GM23338 (cell line): ENCODE data around the gene TMPRSS13. TPM values are rescaled to one million over a fixed set of nuclear protein-coding genes. Genes with fewer than 3 reads are reported as not detected.

Experiments
- ATAC-seq: fragments of 200-7000 bp; cut with Tn5 transposase; 3 replicates; pipeline ENCODE4 v1.9.1; 2020
- DNase-seq: peaks from one replicate; pipeline ENCODE4 v3.0.0-alpha.2; 2015; ENCODE audit warnings: low spot score
- H2AFZ ChIP-seq: fragments of 200-600 bp; sonication (generic); 2 replicates; pipeline ENCODE4 v1.8.0; 2016; ENCODE audit warnings: antibody characterized with exemption, mild to moderate bottlenecking, moderate library complexity
- H3F3A ChIP-seq: fragments of 200-600 bp; sonication (generic); replicated peaks from 2 replicates; pipeline ENCODE4 v1.8.0; 2017; ENCODE audit warnings: antibody characterized with exemption, mixed run types, low read depth
- H3K27ac ChIP-seq: fragments of 200-600 bp; sonication (generic); 2 replicates; pipeline ENCODE4 v1.6.1; 2016; ENCODE audit warnings: low read depth
- H3K27me3 ChIP-seq: fragments of 200-600 bp; sonication (generic); 2 replicates; pipeline ENCODE4 v1.8.0; 2016; ENCODE audit warnings: mild to moderate bottlenecking, mixed run types, moderate library complexity; ENCODE audit not compliant: insufficient read depth
- H3K36me3 ChIP-seq: fragments of 200-600 bp; sonication (generic); 2 replicates; pipeline ENCODE4 v1.8.0; 2016; ENCODE audit warnings: mild to moderate bottlenecking; ENCODE audit not compliant: insufficient read depth
- H3K4me1 ChIP-seq: fragments of 200-600 bp; sonication (generic); 2 replicates; pipeline ENCODE4 v1.8.0; 2016; ENCODE audit warnings: mild to moderate bottlenecking, moderate library complexity; ENCODE audit not compliant: insufficient read depth
- H3K4me2 ChIP-seq: fragments of 200-600 bp; sonication (generic); 2 replicates; pipeline ENCODE4 v1.7.1; 2017; ENCODE audit warnings: mixed run types
- H3K4me3 ChIP-seq: fragments of 200-600 bp; sonication (generic); 2 replicates; pipeline ENCODE4 v1.6.1; 2016; ENCODE audit warnings: mixed run types
- H3K79me2 ChIP-seq: fragments of 200-600 bp; sonication (generic); replicated peaks from 2 replicates; pipeline ENCODE4 v1.8.0; 2017; ENCODE audit warnings: mild to moderate bottlenecking; ENCODE audit not compliant: insufficient read depth
- H3K9me2 ChIP-seq: fragments of 200-600 bp; sonication (generic); 2 replicates; pipeline ENCODE4 v1.8.0; 2017; ENCODE audit not compliant: insufficient read depth
- H4K20me1 ChIP-seq: fragments of 200-600 bp; sonication (generic); replicated peaks from 2 replicates; pipeline ENCODE4 v1.8.0; 2017; ENCODE audit warnings: mild to moderate bottlenecking; ENCODE audit not compliant: insufficient read depth
- H3K27ac Mint-ChIP-seq: 2 replicates; pipeline ENCODE4 v1.8.0; 2020; ENCODE audit warnings: inconsistent platforms, mild to moderate bottlenecking, moderate library complexity, mixed read lengths
- H3K27me3 Mint-ChIP-seq: 3 replicates; pipeline ENCODE4 v1.8.0; 2022; ENCODE audit warnings: low read depth, mild to moderate bottlenecking, moderate library complexity, mixed read lengths, inconsistent platforms; ENCODE audit not compliant: insufficient read depth, poor library complexity
- H3K36me3 Mint-ChIP-seq: 3 replicates; pipeline ENCODE4 v1.8.0; 2021; ENCODE audit warnings: low read depth, mild to moderate bottlenecking, inconsistent platforms, moderate library complexity, mixed read lengths
- H3K4me1 Mint-ChIP-seq: 3 replicates; pipeline ENCODE4 v1.8.0; 2020; ENCODE audit warnings: mild to moderate bottlenecking, inconsistent platforms, mixed read lengths
- H3K4me3 Mint-ChIP-seq: 3 replicates; pipeline ENCODE4 v1.8.0; 2021; ENCODE audit warnings: moderate library complexity, mild to moderate bottlenecking, inconsistent platforms, mixed read lengths
- H3K9me3 Mint-ChIP-seq: 3 replicates; pipeline ENCODE4 v1.8.0; 2020; ENCODE audit warnings: moderate library complexity, mild to moderate bottlenecking, inconsistent platforms, mixed read lengths
- CREB1 ChIP-seq: fragments of 250-450 bp; sonication (Bioruptor Pico); IDR thresholded peaks from 2 replicates; pipeline ENCODE4 v1.5.0; 2020; ENCODE audit warnings: low read depth, mild to moderate bottlenecking, moderate library complexity
- EZH2 ChIP-seq: fragments of 200-600 bp; sonication (generic); IDR thresholded peaks from one replicate; pipeline ENCODE4 v1.8.0; 2017; ENCODE audit warnings: antibody characterized with exemption, mild to moderate bottlenecking, low read depth; ENCODE audit not compliant: unreplicated experiment
- EZH2phosphoT487 ChIP-seq: fragments of 200-600 bp; sonication (generic); IDR thresholded peaks from one replicate; pipeline ENCODE4 v1.8.1; 2018; ENCODE audit warnings: antibody characterized with exemption; ENCODE audit not compliant: unreplicated experiment
- JUNB ChIP-seq: IDR thresholded peaks from one replicate; pipeline ENCODE4 v1.6.1; 2016; ENCODE audit warnings: antibody characterized with exemption; ENCODE audit not compliant: unreplicated experiment
- NANOG ChIP-seq: IDR thresholded peaks from 2 replicates; pipeline ENCODE4 v1.6.1; 2016; ENCODE audit warnings: antibody characterized with exemption, borderline replicate concordance
- POLR2AphosphoS5 ChIP-seq: IDR thresholded peaks from 2 replicates; pipeline ENCODE4 v1.6.1; 2016; ENCODE audit warnings: antibody characterized with exemption, low read depth
- STAT1 ChIP-seq: IDR thresholded peaks from one replicate; pipeline ENCODE4 v1.6.1; 2016; ENCODE audit warnings: antibody characterized with exemption; ENCODE audit not compliant: unreplicated experiment
- ZNF114 ChIP-seq: fragments of 250-450 bp; sonication (Bioruptor Pico); IDR thresholded peaks from 2 replicates; pipeline ENCODE4 v1.5.0; 2020; ENCODE audit warnings: mild to moderate bottlenecking, moderate library complexity
- ZNF331 ChIP-seq: fragments of 250-450 bp; sonication (Bioruptor Pico); IDR thresholded peaks from 2 replicates; pipeline ENCODE4 v1.5.0; 2020; ENCODE audit warnings: low read depth, mild to moderate bottlenecking, moderate library complexity
- polyA plus RNA-seq: library from polyadenylated mRNA; unstranded; fragments of >200 nt; fragmentation: Nextera tagmentation; extraction: Ambion mirVana; gene quantifications from 2 replicates; pipeline ENCODE4 v1.2.1, GENCODE V29; 2016
- total RNA-seq: library from RNA; depleted of rRNA; stranded (reverse); fragments of >200 nt; shearing (Covaris generic); gene quantifications from 2 replicates; pipeline ENCODE4 v1.2.3, GENCODE V29; 2014
- TF ChIP-seq, protein P1 (sequence below): fragments of 250-450 bp; sonication (Bioruptor Pico); IDR thresholded peaks from 2 replicates; pipeline ENCODE4 v1.5.0; 2020; ENCODE audit warnings: mild to moderate bottlenecking, moderate library complexity
- TF ChIP-seq, protein P2 (sequence below): IDR thresholded peaks from 2 replicates; pipeline ENCODE4 v1.6.1; 2016; ENCODE audit warnings: antibody characterized with exemption
- TF ChIP-seq, protein P3 (sequence below), 2 experiments: fragments of 200-600 bp in 1 of 2; sonication (generic) in 1 of 2; conservative IDR thresholded peaks; 2 replicates each; pipeline versions ENCODE4 v1.5.1 to v1.6.1; 2016 to 2017; ENCODE audit warnings: antibody characterized with exemption in 2 of 2, low read depth in 2 of 2, mild to moderate bottlenecking in 2 of 2, moderate library complexity in 1 of 2
- TF ChIP-seq, protein P4 (sequence below): IDR thresholded peaks from one replicate; pipeline ENCODE4 v1.6.1; 2018; ENCODE audit warnings: antibody characterized with exemption; ENCODE audit not compliant: unreplicated experiment

TMPRSS13 gene
- total and polyA plus RNA-seq, 2 experiments from 2014 or later = 0.31 TPM; not detected in 1

DNA sequence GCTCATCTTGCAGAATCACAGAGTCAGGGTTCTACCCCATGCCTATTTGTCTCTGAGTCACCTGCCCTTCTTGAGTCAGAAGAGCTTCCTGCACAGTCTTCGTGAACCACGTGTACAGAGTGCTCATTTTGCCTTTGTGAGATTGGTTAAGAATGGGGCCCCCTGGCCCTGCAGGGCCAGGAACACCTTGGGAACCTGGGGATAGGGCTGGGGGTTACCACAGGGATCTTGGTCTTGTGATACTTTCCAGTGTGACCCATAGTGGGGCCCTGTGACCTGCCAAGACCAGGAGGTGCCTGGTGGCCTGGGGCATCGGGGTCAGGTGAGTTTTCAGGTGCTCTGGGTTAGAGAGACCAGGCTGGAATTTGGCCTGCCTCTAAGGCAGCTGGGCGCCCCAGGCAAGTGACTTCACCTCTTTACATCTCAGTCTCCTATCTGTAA lies 9.4 kb downstream of the TMPRSS13 start (continued):
- TF ChIP-seq EZH2phosphoT487 (no peak), POLR2AphosphoS5 (no peak), EZH2 (no peak), NANOG (no peak)

DNA sequence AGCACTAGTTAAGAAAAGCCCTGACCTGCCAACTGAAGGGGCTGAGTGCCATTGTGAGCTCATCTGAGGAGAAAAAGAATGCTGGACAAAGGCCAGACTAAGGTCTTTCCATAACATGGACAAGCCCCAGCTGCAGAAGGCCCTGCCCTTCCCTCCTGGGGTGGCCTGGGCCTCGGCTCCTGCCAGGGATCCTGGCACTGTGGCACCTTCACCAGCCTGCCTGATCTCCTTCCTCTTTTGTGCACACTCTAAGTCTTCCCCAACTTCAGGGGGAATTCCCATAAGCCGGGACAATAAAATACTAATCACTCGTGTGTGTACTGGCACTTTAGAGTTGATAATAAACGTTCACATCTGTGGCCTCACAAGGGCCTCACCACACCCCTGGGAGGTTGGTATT lies 9.9 kb downstream of the TMPRSS13 start:
- Mint-ChIP-seq H3K9me3 (no peaks in the 10 kb centered on the region), H3K36me3 (no peaks in the 10 kb centered on the region), H3K27me3 (peaks cover 10% of the 10 kb centered on the region), H3K4me1 (peaks cover 8% of the 10 kb centered on the region), H3K4me3 (no peak overlapping the region), H3K27ac (no peak overlapping the region)
- no peaks in the 10 kb centered on the region for H3K4me1 ChIP-seq
- no peaks in the 10 kb centered on the region for H3K36me3 ChIP-seq
- DNase-seq (no peak), ATAC-seq (no peak)
- no peak overlapping the region for H3K4me2 ChIP-seq
- no peak overlapping the region for H3K27ac ChIP-seq
- no peaks in the 10 kb centered on the region for H3K27me3 ChIP-seq
- H4K20me1 ChIP-seq = no peaks in the 10 kb centered on the region
- H3F3A ChIP-seq = no peaks in the 10 kb centered on the region
- H3K4me3 ChIP-seq = no peak overlapping the region
- H3K9me2 ChIP-seq = no peaks in the 10 kb centered on the region
- no peak overlapping the region for H2AFZ ChIP-seq
- H3K79me2 ChIP-seq = no peaks in the 10 kb centered on the region
- TF ChIP-seq ZNF114 (CRISPR knock-in tag) = no peak
- TF ChIP-seq, protein P1, sequence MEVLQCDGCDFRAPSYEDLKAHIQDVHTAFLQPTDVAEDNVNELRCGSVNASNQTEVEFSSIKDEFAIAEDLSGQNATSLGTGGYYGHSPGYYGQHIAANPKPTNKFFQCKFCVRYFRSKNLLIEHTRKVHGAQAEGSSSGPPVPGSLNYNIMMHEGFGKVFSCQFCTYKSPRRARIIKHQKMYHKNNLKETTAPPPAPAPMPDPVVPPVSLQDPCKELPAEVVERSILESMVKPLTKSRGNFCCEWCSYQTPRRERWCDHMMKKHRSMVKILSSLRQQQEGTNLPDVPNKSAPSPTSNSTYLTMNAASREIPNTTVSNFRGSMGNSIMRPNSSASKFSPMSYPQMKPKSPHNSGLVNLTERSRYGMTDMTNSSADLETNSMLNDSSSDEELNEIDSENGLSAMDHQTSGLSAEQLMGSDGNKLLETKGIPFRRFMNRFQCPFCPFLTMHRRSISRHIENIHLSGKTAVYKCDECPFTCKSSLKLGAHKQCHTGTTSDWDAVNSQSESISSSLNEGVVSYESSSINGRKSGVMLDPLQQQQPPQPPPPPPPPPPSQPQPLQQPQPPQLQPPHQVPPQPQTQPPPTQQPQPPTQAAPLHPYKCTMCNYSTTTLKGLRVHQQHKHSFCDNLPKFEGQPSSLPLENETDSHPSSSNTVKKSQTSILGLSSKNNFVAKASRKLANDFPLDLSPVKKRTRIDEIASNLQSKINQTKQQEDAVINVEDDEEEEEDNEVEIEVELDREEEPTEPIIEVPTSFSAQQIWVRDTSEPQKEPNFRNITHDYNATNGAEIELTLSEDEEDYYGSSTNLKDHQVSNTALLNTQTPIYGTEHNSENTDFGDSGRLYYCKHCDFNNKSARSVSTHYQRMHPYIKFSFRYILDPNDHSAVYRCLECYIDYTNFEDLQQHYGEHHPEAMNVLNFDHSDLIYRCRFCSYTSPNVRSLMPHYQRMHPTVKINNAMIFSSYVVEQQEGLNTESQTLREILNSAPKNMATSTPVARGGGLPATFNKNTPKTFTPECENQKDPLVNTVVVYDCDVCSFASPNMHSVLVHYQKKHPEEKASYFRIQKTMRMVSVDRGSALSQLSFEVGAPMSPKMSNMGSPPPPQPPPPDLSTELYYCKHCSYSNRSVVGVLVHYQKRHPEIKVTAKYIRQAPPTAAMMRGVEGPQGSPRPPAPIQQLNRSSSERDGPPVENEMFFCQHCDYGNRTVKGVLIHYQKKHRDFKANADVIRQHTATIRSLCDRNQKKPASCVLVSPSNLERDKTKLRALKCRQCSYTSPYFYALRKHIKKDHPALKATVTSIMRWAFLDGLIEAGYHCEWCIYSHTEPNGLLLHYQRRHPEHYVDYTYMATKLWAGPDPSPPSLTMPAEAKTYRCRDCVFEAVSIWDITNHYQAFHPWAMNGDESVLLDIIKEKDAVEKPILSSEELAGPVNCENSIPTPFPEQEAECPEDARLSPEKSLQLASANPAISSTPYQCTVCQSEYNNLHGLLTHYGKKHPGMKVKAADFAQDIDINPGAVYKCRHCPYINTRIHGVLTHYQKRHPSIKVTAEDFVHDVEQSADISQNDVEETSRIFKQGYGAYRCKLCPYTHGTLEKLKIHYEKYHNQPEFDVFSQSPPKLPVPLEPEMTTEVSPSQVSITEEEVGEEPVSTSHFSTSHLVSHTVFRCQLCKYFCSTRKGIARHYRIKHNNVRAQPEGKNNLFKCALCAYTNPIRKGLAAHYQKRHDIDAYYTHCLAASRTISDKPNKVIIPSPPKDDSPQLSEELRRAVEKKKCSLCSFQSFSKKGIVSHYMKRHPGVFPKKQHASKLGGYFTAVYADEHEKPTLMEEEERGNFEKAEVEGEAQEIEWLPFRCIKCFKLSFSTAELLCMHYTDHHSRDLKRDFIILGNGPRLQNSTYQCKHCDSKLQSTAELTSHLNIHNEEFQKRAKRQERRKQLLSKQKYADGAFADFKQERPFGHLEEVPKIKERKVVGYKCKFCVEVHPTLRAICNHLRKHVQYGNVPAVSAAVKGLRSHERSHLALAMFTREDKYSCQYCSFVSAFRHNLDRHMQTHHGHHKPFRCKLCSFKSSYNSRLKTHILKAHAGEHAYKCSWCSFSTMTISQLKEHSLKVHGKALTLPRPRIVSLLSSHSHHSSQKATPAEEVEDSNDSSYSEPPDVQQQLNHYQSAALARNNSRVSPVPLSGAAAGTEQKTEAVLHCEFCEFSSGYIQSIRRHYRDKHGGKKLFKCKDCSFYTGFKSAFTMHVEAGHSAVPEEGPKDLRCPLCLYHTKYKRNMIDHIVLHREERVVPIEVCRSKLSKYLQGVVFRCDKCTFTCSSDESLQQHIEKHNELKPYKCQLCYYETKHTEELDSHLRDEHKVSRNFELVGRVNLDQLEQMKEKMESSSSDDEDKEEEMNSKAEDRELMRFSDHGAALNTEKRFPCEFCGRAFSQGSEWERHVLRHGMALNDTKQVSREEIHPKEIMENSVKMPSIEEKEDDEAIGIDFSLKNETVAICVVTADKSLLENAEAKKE (CRISPR knock-in tag) = no peak
- no peak for TF ChIP-seq EZH2
- no peak for TF ChIP-seq STAT1
- no peak for TF ChIP-seq NANOG
- TF ChIP-seq CREB1 (CRISPR knock-in tag) = no peak
- TF ChIP-seq, protein P2, sequence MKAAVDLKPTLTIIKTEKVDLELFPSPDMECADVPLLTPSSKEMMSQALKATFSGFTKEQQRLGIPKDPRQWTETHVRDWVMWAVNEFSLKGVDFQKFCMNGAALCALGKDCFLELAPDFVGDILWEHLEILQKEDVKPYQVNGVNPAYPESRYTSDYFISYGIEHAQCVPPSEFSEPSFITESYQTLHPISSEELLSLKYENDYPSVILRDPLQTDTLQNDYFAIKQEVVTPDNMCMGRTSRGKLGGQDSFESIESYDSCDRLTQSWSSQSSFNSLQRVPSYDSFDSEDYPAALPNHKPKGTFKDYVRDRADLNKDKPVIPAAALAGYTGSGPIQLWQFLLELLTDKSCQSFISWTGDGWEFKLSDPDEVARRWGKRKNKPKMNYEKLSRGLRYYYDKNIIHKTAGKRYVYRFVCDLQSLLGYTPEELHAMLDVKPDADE = no peak
- TF ChIP-seq POLR2AphosphoS5 = no peak
- TF ChIP-seq, protein P3, sequence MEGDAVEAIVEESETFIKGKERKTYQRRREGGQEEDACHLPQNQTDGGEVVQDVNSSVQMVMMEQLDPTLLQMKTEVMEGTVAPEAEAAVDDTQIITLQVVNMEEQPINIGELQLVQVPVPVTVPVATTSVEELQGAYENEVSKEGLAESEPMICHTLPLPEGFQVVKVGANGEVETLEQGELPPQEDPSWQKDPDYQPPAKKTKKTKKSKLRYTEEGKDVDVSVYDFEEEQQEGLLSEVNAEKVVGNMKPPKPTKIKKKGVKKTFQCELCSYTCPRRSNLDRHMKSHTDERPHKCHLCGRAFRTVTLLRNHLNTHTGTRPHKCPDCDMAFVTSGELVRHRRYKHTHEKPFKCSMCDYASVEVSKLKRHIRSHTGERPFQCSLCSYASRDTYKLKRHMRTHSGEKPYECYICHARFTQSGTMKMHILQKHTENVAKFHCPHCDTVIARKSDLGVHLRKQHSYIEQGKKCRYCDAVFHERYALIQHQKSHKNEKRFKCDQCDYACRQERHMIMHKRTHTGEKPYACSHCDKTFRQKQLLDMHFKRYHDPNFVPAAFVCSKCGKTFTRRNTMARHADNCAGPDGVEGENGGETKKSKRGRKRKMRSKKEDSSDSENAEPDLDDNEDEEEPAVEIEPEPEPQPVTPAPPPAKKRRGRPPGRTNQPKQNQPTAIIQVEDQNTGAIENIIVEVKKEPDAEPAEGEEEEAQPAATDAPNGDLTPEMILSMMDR (conservative IDR thresholded peaks at IDR 0.05; ENCODE audit: low read depth in 2 of 2) = no peak
- TF ChIP-seq, protein P4, sequence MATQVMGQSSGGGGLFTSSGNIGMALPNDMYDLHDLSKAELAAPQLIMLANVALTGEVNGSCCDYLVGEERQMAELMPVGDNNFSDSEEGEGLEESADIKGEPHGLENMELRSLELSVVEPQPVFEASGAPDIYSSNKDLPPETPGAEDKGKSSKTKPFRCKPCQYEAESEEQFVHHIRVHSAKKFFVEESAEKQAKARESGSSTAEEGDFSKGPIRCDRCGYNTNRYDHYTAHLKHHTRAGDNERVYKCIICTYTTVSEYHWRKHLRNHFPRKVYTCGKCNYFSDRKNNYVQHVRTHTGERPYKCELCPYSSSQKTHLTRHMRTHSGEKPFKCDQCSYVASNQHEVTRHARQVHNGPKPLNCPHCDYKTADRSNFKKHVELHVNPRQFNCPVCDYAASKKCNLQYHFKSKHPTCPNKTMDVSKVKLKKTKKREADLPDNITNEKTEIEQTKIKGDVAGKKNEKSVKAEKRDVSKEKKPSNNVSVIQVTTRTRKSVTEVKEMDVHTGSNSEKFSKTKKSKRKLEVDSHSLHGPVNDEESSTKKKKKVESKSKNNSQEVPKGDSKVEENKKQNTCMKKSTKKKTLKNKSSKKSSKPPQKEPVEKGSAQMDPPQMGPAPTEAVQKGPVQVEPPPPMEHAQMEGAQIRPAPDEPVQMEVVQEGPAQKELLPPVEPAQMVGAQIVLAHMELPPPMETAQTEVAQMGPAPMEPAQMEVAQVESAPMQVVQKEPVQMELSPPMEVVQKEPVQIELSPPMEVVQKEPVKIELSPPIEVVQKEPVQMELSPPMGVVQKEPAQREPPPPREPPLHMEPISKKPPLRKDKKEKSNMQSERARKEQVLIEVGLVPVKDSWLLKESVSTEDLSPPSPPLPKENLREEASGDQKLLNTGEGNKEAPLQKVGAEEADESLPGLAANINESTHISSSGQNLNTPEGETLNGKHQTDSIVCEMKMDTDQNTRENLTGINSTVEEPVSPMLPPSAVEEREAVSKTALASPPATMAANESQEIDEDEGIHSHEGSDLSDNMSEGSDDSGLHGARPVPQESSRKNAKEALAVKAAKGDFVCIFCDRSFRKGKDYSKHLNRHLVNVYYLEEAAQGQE = no peak
- no peak for TF ChIP-seq ZNF331 (CRISPR knock-in tag)
- TF ChIP-seq EZH2phosphoT487 = no peak
- no peak for TF ChIP-seq JUNB
